ENCODE data around the gene NECTIN2.

Gene NECTIN2

GRCh38 chr19:44897835-44898234 lies 51.7 kb downstream of the NECTIN2 start:
- Histone ChIP-seq H3K9me3 (ENCODE audit: insufficient read depth, low read length) (no peaks in the 10 kb centered on the region), H2AFZ (ENCODE audit: low read depth, low read length, severe bottlenecking) (no peak overlapping the region), H3K4me2 (ENCODE audit: low read depth, low read length, poor library complexity, severe bottlenecking) (no peak overlapping the region), H3F3A (ENCODE audit: insufficient read depth) (no peaks in the 10 kb centered on the region), H3K9ac (ENCODE audit: low read length) (no peak overlapping the region), H3K36me3 (ENCODE audit: low read length) (no peaks in the 10 kb centered on the region), H3K79me2 (ENCODE audit: insufficient read depth, low read length) (peaks cover 8% of the 10 kb centered on the region), H4K20me1 (ENCODE audit: low read depth, low read length) (no peaks in the 10 kb centered on the region), H3K4me3 (ENCODE audit: insufficient read depth, low read length, poor library complexity, severe bottlenecking) (no peak overlapping the region), H3K27me3 (ENCODE audit: low read length) (no peaks in the 10 kb centered on the region), H3K9me2 (replicated peaks; ENCODE audit: insufficient read depth, low read length) (no peaks in the 10 kb centered on the region), H3K27ac (ENCODE audit: low read depth, low read length) (no peak overlapping the region)
- TF ChIP-seq EZH2phosphoT487 (conservative IDR thresholded peaks at IDR 0.05; ENCODE audit: low read length) (no peak), CTCF (IDR thresholded peaks at IDR 0.05; ENCODE audit: insufficient read depth, low read length, poor library complexity, severe bottlenecking) (no peak)

- no peak for TF ChIP-seq EZH2phosphoT487 (conservative IDR thresholded peaks at IDR 0.05; ENCODE audit: low read length)
- no peak for TF ChIP-seq CTCF (IDR thresholded peaks at IDR 0.05; ENCODE audit: insufficient read depth, low read length, poor library complexity, severe bottlenecking)
Measured at GRCh38 chr19:44900328-44901244, 54.5 kb downstream of the NECTIN2 start.

GRCh38 chr19:44903216-44903601 lies 57.1 kb downstream of the NECTIN2 start:
- no peak for TF ChIP-seq CTCF (IDR thresholded peaks at IDR 0.05; ENCODE audit: insufficient read depth, low read length, poor library complexity, severe bottlenecking)
- no peak for TF ChIP-seq EZH2phosphoT487 (conservative IDR thresholded peaks at IDR 0.05; ENCODE audit: low read length)
- H3F3A ChIP-seq (ENCODE audit: insufficient read depth), result no peaks in the 10 kb centered on the region
- H4K20me1 ChIP-seq (ENCODE audit: low read depth, low read length), result no peaks in the 10 kb centered on the region
- H2AFZ ChIP-seq (ENCODE audit: low read depth, low read length, severe bottlenecking), result no peak overlapping the region
- H3K9ac ChIP-seq (ENCODE audit: low read length), result no peak overlapping the region
- H3K27me3 ChIP-seq (ENCODE audit: low read length), result no peaks in the 10 kb centered on the region
- no peaks in the 10 kb centered on the region for H3K79me2 ChIP-seq (ENCODE audit: insufficient read depth, low read length)
- no peak overlapping the region for H3K4me2 ChIP-seq (ENCODE audit: low read depth, low read length, poor library complexity, severe bottlenecking)
- H3K27ac ChIP-seq (ENCODE audit: low read depth, low read length), result no peak overlapping the region
- H3K9me3 ChIP-seq (ENCODE audit: insufficient read depth, low read length), result no peaks in the 10 kb centered on the region
- H3K36me3 ChIP-seq (ENCODE audit: low read length), result no peaks in the 10 kb centered on the region
- H3K9me2 ChIP-seq (replicated peaks; ENCODE audit: insufficient read depth, low read length), result no peaks in the 10 kb centered on the region
- H3K4me3 ChIP-seq (ENCODE audit: insufficient read depth, low read length, poor library complexity, severe bottlenecking), result no peak overlapping the region

More at GRCh38 chr19:44900328-44901244, 54.5 kb downstream of the NECTIN2 start:
- no peaks in the 10 kb centered on the region for H3K27me3 ChIP-seq (ENCODE audit: low read length)
- H3K27ac ChIP-seq (ENCODE audit: low read depth, low read length), result no peak overlapping the region
- H3K79me2 ChIP-seq (ENCODE audit: insufficient read depth, low read length), result no peaks in the 10 kb centered on the region; the same call in 1 of the 2 replicates
- H3F3A ChIP-seq (ENCODE audit: insufficient read depth), result no peaks in the 10 kb centered on the region
- H2AFZ ChIP-seq (ENCODE audit: low read depth, low read length, severe bottlenecking), result no peak overlapping the region
- H3K4me3 ChIP-seq (ENCODE audit: insufficient read depth, low read length, poor library complexity, severe bottlenecking), result no peak overlapping the region
- H3K36me3 ChIP-seq (ENCODE audit: low read length), result no peaks in the 10 kb centered on the region
- no peaks in the 10 kb centered on the region for H3K9me2 ChIP-seq (replicated peaks; ENCODE audit: insufficient read depth, low read length)
- no peaks in the 10 kb centered on the region for H4K20me1 ChIP-seq (ENCODE audit: low read depth, low read length)
- no peak overlapping the region for H3K4me2 ChIP-seq (ENCODE audit: low read depth, low read length, poor library complexity, severe bottlenecking)
- no peak overlapping the region for H3K9ac ChIP-seq (ENCODE audit: low read length)
- no peaks in the 10 kb centered on the region for H3K9me3 ChIP-seq (ENCODE audit: insufficient read depth, low read length)

All from SU-DHL-6 (cell line).